Measurements from ENCODE around the gene PIBF1. TPM values are rescaled to one million over a fixed set of nuclear protein-coding genes. Genes with fewer than 3 reads are reported as not detected.
"Not testable (repeated sequence)": the region's sequence is repeated elsewhere in the genome, so short reads cannot be mapped to it uniquely, and the experiment has no call there.

Gene PIBF1
- total RNA-seq, 1 donor from 2014 or later: 40.2 TPM

GRCh38 chr13:72823724-72824123 is 41.8 kb downstream of the PIBF1 start:
- no peak for DNase-seq (ENCODE audit: low spot score in 2 of 2, unreplicated experiment in 2 of 2)
- TF ChIP-seq CTCF (IDR thresholded peaks at IDR 0.05; ENCODE audit: unreplicated experiment): no peak
- Mint-ChIP-seq H3K27ac (peak overlapping the region; percentile 18), H3K4me3 (no peak overlapping the region), H3K9me3 (peaks cover 3% of the 10 kb centered on the region), H3K4me1 (peaks cover 26% of the 10 kb centered on the region), H3K27me3 (ENCODE audit: low read depth) (no peaks in the 10 kb centered on the region), H3K36me3 (peaks cover 29% of the 10 kb centered on the region)

GRCh38 chr13:72834601-72835000 is 52.7 kb downstream of the PIBF1 start:
- Mint-ChIP-seq H3K27ac (no peak overlapping the region), H3K27me3 (ENCODE audit: low read depth) (no peaks in the 10 kb centered on the region), H3K36me3 (peaks cover 49% of the 10 kb centered on the region), H3K4me1 (peaks cover 6% of the 10 kb centered on the region), H3K9me3 (peaks cover 32% of the 10 kb centered on the region), H3K4me3 (no peak overlapping the region)
- no peak for DNase-seq (ENCODE audit: low spot score in 2 of 2, unreplicated experiment in 2 of 2)
- TF ChIP-seq CTCF (IDR thresholded peaks at IDR 0.05; ENCODE audit: unreplicated experiment): no peak

GRCh38 chr13:72839831-72840426 is 58.0 kb downstream of the PIBF1 start:
- Mint-ChIP-seq H3K4me1 (peaks cover 9% of the 10 kb centered on the region), H3K27ac (no peak overlapping the region), H3K27me3 (ENCODE audit: low read depth) (no peaks in the 10 kb centered on the region), H3K4me3 (no peak overlapping the region), H3K9me3 (peaks cover under 1% of the 10 kb centered on the region), H3K36me3 (peaks cover 11% of the 10 kb centered on the region)
- DNase-seq (ENCODE audit: low spot score in 2 of 2, unreplicated experiment in 2 of 2): no peak
- peak; percentile 51 for TF ChIP-seq CTCF (IDR thresholded peaks at IDR 0.05; ENCODE audit: unreplicated experiment)

GRCh38 chr13:72842991-72843390 is 61.1 kb downstream of the PIBF1 start:
- Mint-ChIP-seq H3K4me1 (peaks cover 6% of the 10 kb centered on the region), H3K9me3 (peaks cover 3% of the 10 kb centered on the region), H3K27ac (no peak overlapping the region), H3K4me3 (no peak overlapping the region), H3K27me3 (ENCODE audit: low read depth) (no peaks in the 10 kb centered on the region), H3K36me3 (peaks cover 34% of the 10 kb centered on the region)
- no peak for DNase-seq (ENCODE audit: low spot score in 2 of 2, unreplicated experiment in 2 of 2)
- TF ChIP-seq CTCF (IDR thresholded peaks at IDR 0.05; ENCODE audit: unreplicated experiment): no peak

- H3K4me1 Mint-ChIP-seq; H3K27me3 Mint-ChIP-seq (ENCODE audit: low read depth); H3K4me3 Mint-ChIP-seq; DNase-seq (ENCODE audit: low spot score in 2 of 2, unreplicated experiment in 2 of 2); H3K27ac Mint-ChIP-seq; H3K9me3 Mint-ChIP-seq: not testable (repeated sequence)
- H3K36me3 Mint-ChIP-seq: peaks cover 38% of the 10 kb centered on the region
Observed at GRCh38 chr13:72845148-72845547, 63.2 kb downstream of the PIBF1 start.

GRCh38 chr13:72849571-72849970 is 67.6 kb downstream of the PIBF1 start:
- DNase-seq (ENCODE audit: low spot score in 2 of 2, unreplicated experiment in 2 of 2): no peak
- Mint-ChIP-seq H3K9me3 (peaks cover 3% of the 10 kb centered on the region), H3K4me1 (no peaks in the 10 kb centered on the region), H3K4me3 (no peak overlapping the region), H3K27me3 (ENCODE audit: low read depth) (no peaks in the 10 kb centered on the region), H3K27ac (no peak overlapping the region), H3K36me3 (peaks cover 36% of the 10 kb centered on the region)
- no peak for TF ChIP-seq CTCF (IDR thresholded peaks at IDR 0.05; ENCODE audit: unreplicated experiment)
